Cardiac fibroblast (primary cell): ENCODE results near the gene NPIPB8.
A peak's percentile ranks its signal among the peaks of the same experiment; 100 is the strongest.
"Not testable (repeated sequence)": the region's sequence is repeated elsewhere in the genome, so short reads cannot be mapped to it uniquely, and the experiment has no call there.

Experiments
- DNase-seq, 2 donors: peaks; one replicate each; pipeline versions ENCODE4 v3.0.0 to v3.0.0-alpha.2; 2010; ENCODE audit warnings: low read depth in 2 of 2
- H3K4me3 ChIP-seq, 2 donors: replicated peaks in 1 of 2; 1 replicate in 1 of 2; 2 replicates in 1 of 2; pipeline ENCODE4 v1.5.1; 2011; ENCODE audit warnings: low read depth in 2 of 2, low read length in 2 of 2, mild to moderate bottlenecking in 2 of 2, moderate library complexity in 1 of 2
- CTCF ChIP-seq: IDR thresholded peaks from one replicate; pipeline ENCODE4 v1.5.1; 2011; ENCODE audit warnings: low read depth, mild to moderate bottlenecking, low read length, inconsistent platforms

The NPIPB8 gene

GRCh38 chr16:28609631-28610594 is 28.0 kb upstream of the NPIPB8 start, which contains the start of gene SULT1A1:
TSS of gene SULT1A1 (minus strand) at chr16:28610044. CDS start at chr16:28608855, 1,189 bp downstream.
- H3K4me3 ChIP-seq: peak within 1 kb of the TSS in 1 of 2 donors; percentile 33
- peak; percentile 6 to 72 for DNase-seq
- no peak for TF ChIP-seq CTCF

DNA sequence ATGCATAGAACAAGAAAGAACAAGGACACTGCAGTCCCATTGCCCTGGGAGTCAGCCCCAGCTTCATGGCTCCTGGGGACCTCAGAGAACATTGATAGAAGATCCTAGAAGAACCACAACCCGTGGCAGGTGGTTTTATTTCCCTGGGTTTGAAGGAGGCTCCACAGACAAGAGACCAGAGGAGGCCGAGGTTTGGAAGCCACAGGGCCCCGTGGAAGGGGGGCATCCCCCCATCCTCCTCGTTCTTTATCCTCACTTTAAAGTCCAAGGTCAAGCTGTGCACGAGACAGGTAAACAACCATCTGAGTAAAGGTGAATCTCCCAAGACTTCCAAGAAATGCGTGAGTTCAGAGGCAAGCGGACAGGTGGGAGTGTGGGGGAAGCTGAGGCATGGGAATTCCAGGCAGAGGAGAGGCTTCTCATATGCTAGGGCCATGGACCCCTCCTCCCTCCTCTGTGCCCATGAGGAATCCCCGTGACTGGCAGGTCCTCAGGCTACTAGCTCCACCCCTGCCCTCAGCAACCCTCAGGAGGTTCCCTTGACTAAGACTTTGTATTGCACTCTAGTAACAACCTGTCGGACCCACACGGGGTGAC is 27.2 kb upstream of the NPIPB8 start:
- no peak for TF ChIP-seq CTCF
- no peak for DNase-seq
- no peak overlapping the region for H3K4me3 ChIP-seq

GRCh38 chr16:28612359-28613280 is 25.2 kb upstream of the NPIPB8 start:
- DNase-seq, H3K4me3 ChIP-seq: not testable (repeated sequence)

- H3K4me3 ChIP-seq, DNase-seq: not testable (repeated sequence)
These were observed 24.0 kb upstream of the NPIPB8 start for GRCh38 chr16:28613912-28614311.

- H3K4me3 ChIP-seq, DNase-seq: not testable (repeated sequence)
These were observed 23.3 kb upstream of the NPIPB8 start for GRCh38 chr16:28614561-28614960.

- not testable (repeated sequence) for H3K4me3 ChIP-seq
- DNase-seq: peak; percentile 49 to 53
- peak; percentile 63 for TF ChIP-seq CTCF
These were observed 22.2 kb upstream of the NPIPB8 start for GRCh38 chr16:28615486-28616223.

GRCh38 chr16:28616224-28616577 is 21.7 kb upstream of the NPIPB8 start:
- not testable (repeated sequence) for DNase-seq, H3K4me3 ChIP-seq

DNA sequence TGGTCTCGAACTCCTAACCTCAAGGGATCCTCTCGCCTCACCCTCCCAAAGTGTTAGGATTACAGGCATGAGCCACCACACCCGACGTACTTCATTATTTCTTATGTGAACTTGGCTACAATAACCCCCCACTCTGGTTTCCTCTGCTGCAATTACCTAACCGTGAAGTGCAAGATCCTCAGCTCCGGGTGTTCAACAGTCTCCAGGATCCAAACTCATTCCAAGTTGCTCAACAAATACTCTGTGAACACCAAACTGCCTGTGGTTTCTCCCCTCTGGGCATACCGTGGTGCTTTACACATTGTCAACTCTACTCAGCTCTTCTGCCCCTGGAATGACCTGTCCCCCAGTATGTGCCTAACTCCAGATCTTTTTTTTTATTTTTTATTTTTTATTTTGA is 21.2 kb upstream of the NPIPB8 start:
- H3K4me3 ChIP-seq: no peak overlapping the region
- DNase-seq: no peak
- no peak for TF ChIP-seq CTCF
